SK-N-SH treated with all-trans-retinoic acid at 6 μM for 48 hours (cell line): ENCODE measurements around the gene SNX15.

Experiments
- ATAC-seq: fragments of 200-7000 bp; cut with Tn5 transposase; 3 replicates; pipeline ENCODE4 v1.9.1; 2020; ENCODE audit warnings: mild to moderate bottlenecking, moderate library complexity
- ARNTL ChIP-seq: fragments of 450-650 bp; formaldehyde crosslinking; IDR thresholded peaks from 2 replicates; pipeline ENCODE4 v1.5.0; 2020; ENCODE audit warnings: low read depth, mild to moderate bottlenecking, moderate library complexity, borderline replicate concordance
- BACH2 ChIP-seq: fragments of 250-450 bp; sonication (Bioruptor Pico); IDR thresholded peaks from 2 replicates; pipeline ENCODE4 v1.9.0; 2021; ENCODE audit warnings: mild to moderate bottlenecking, borderline replicate concordance
- CREB5 ChIP-seq: fragments of 250-450 bp; sonication (Bioruptor Pico); IDR thresholded peaks from 2 replicates; pipeline ENCODE4 v1.5.1; 2020; ENCODE audit warnings: low read depth, mild to moderate bottlenecking, moderate library complexity
- ESRRG ChIP-seq: fragments of 250-450 bp; sonication (Bioruptor Pico); IDR thresholded peaks from 2 replicates; pipeline ENCODE4 v1.6.1; 2021; ENCODE audit warnings: mild to moderate bottlenecking
- GLIS3 ChIP-seq: fragments of 250-450 bp; sonication (Bioruptor Pico); IDR thresholded peaks from 2 replicates; pipeline ENCODE4 v1.5.0; 2020; ENCODE audit warnings: mild to moderate bottlenecking, moderate library complexity
- ISL1 ChIP-seq: fragments of 250-450 bp; sonication (Bioruptor Pico); IDR thresholded peaks from 2 replicates; pipeline ENCODE4 v2.1.2; 2022; ENCODE audit warnings: mild to moderate bottlenecking, moderate library complexity
- OSR1 ChIP-seq: fragments of 250-450 bp; sonication (Bioruptor Pico); IDR thresholded peaks from 2 replicates; pipeline ENCODE4 v1.8.0; 2022; ENCODE audit warnings: moderate library complexity, mild to moderate bottlenecking, inconsistent platforms
- PATZ1 ChIP-seq: fragments of 250-450 bp; sonication (Bioruptor Pico); IDR thresholded peaks from 2 replicates; pipeline ENCODE4 v1.8.0; 2020; ENCODE audit warnings: mild to moderate bottlenecking, moderate library complexity, borderline replicate concordance
- POU6F1 ChIP-seq: fragments of 250-450 bp; sonication (Bioruptor Pico); IDR thresholded peaks from 2 replicates; pipeline ENCODE4 v1.8.0; 2021; ENCODE audit warnings: low read depth, mild to moderate bottlenecking, moderate library complexity, borderline replicate concordance
- PPARA ChIP-seq: fragments of 250-450 bp; sonication (Bioruptor Pico); IDR thresholded peaks from 2 replicates; pipeline ENCODE4 v1.5.0; 2020; ENCODE audit warnings: mild to moderate bottlenecking, borderline replicate concordance
- RARB ChIP-seq: fragments of 250-450 bp; sonication (Bioruptor Pico); IDR thresholded peaks from 2 replicates; pipeline ENCODE4 v1.8.0; 2021; ENCODE audit warnings: mild to moderate bottlenecking, moderate library complexity
- SNAI2 ChIP-seq: fragments of 250-450 bp; sonication (Bioruptor Pico); IDR thresholded peaks from 2 replicates; pipeline ENCODE4 v1.5.0; 2020; ENCODE audit warnings: mild to moderate bottlenecking, moderate library complexity
- TCF4 ChIP-seq: fragments of 250-450 bp; sonication (Bioruptor Pico); IDR thresholded peaks from 2 replicates; pipeline ENCODE4 v1.8.0; 2021; ENCODE audit warnings: mild to moderate bottlenecking, moderate library complexity, borderline replicate concordance
- TOX ChIP-seq: fragments of 250-450 bp; sonication (Bioruptor Pico); IDR thresholded peaks from 2 replicates; pipeline ENCODE4 v1.8.0; 2021; ENCODE audit warnings: mild to moderate bottlenecking, moderate library complexity, borderline replicate concordance
- ZC3H10 ChIP-seq: fragments of 250-450 bp; sonication (Bioruptor Pico); IDR thresholded peaks from 2 replicates; pipeline ENCODE4 v1.5.1; 2021; ENCODE audit warnings: mild to moderate bottlenecking, moderate library complexity
- ZNF565 ChIP-seq: fragments of 450-650 bp; formaldehyde crosslinking; conservative IDR thresholded peaks from 2 replicates; pipeline ENCODE4 v1.5.0; 2020; ENCODE audit warnings: low read depth, mild to moderate bottlenecking, moderate library complexity
- ZNF70 ChIP-seq: fragments of 450-650 bp; formaldehyde crosslinking; IDR thresholded peaks from 2 replicates; pipeline ENCODE4 v1.5.0; 2020; ENCODE audit warnings: mild to moderate bottlenecking, moderate library complexity
- ZNF8 ChIP-seq: fragments of 450-650 bp; formaldehyde crosslinking; IDR thresholded peaks from 2 replicates; pipeline ENCODE4 v1.5.0; 2020; ENCODE audit warnings: mild to moderate bottlenecking, moderate library complexity

SNX15 gene

GRCh38 chr11:65058012-65058411, 30.8 kb downstream of the SNX15 start:
- ATAC-seq = no peak
- no peak for TF ChIP-seq POU6F1 (CRISPR knock-in tag)

- ATAC-seq = no peak
- no peak for TF ChIP-seq PATZ1 (CRISPR knock-in tag)
- TF ChIP-seq OSR1 = no peak
- no peak for TF ChIP-seq CREB5 (CRISPR knock-in tag)
- no peak for TF ChIP-seq ZNF565 (CRISPR knock-in tag)
- TF ChIP-seq ZNF8 = no peak
- no peak for TF ChIP-seq RARB (CRISPR knock-in tag)
- no peak for TF ChIP-seq PPARA (CRISPR knock-in tag)
- no peak for TF ChIP-seq ISL1 (CRISPR knock-in tag)
- TF ChIP-seq TCF4 (CRISPR knock-in tag) = no peak
- TF ChIP-seq GLIS3 (CRISPR knock-in tag) = no peak
- TF ChIP-seq BACH2 (CRISPR knock-in tag) = no peak
- TF ChIP-seq SNAI2 (CRISPR knock-in tag) = no peak
- TF ChIP-seq ESRRG (CRISPR knock-in tag) = no peak
- no peak for TF ChIP-seq POU6F1 (CRISPR knock-in tag)
- TF ChIP-seq TOX (CRISPR knock-in tag) = no peak
- TF ChIP-seq ARNTL (CRISPR knock-in tag) = no peak
Observed at GRCh38 chr11:65058419-65059054, 31.3 kb downstream of the SNX15 start, which contains the start of gene NAALADL1. Gene NAALADL1 (minus strand): TSS chr11:65058553. CDS start chr11:65058521, 32 bp downstream.

DNA sequence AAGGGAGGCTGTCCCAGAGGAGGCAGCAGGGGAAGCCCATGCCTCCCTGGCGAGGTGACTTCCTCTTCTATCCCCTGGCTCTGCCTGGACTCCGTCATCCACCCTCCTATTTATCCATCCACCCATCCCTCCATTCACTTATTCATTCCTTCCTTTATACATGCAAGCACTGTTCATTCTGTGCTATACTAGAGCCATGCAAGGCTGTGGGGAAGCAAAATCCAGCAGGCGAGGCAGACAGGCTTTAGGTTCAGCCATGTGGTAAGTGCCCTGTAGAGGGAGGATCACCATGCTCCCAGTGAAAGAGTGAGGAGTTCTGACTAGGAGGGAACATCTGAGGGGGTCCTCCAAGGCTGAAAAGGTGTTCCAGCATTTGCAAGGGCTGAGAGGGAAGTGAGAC, 32.3 kb downstream of the SNX15 start:
- TF ChIP-seq ESRRG (CRISPR knock-in tag) (no peak), RARB (CRISPR knock-in tag) (no peak), ZNF70 (CRISPR knock-in tag) (no peak), ARNTL (CRISPR knock-in tag) (no peak), ZC3H10 (CRISPR knock-in tag) (no peak), TOX (CRISPR knock-in tag) (no peak), ZNF8 (no peak), PPARA (CRISPR knock-in tag) (no peak), BACH2 (CRISPR knock-in tag) (no peak), PATZ1 (CRISPR knock-in tag) (no peak), GLIS3 (CRISPR knock-in tag) (no peak)
- TF ChIP-seq, all 23 proteins: peak for 0

More for the DNA sequence above, 32.3 kb downstream of the SNX15 start:
- ATAC-seq = no peak; the same call in 2 of the 3 replicates
